GM23338 (cell line): ENCODE measurements around the gene CDH8. TPM values are rescaled to one million over a fixed set of nuclear protein-coding genes. Genes with fewer than 3 reads are reported as not detected.

Experiments used
- ATAC-seq: fragments of 200-7000 bp; cut with Tn5 transposase; 3 replicates; pipeline ENCODE4 v1.9.1; 2020
- DNase-seq: peaks from one replicate; pipeline ENCODE4 v3.0.0-alpha.2; 2015; ENCODE audit warnings: low spot score
- H2AFZ ChIP-seq: fragments of 200-600 bp; sonication (generic); 2 replicates; pipeline ENCODE4 v1.8.0; 2016; ENCODE audit warnings: antibody characterized with exemption, mild to moderate bottlenecking, moderate library complexity
- H3F3A ChIP-seq: fragments of 200-600 bp; sonication (generic); replicated peaks from 2 replicates; pipeline ENCODE4 v1.8.0; 2017; ENCODE audit warnings: antibody characterized with exemption, mixed run types, low read depth
- H3K27ac ChIP-seq: fragments of 200-600 bp; sonication (generic); 2 replicates; pipeline ENCODE4 v1.6.1; 2016; ENCODE audit warnings: low read depth
- H3K27me3 ChIP-seq: fragments of 200-600 bp; sonication (generic); 2 replicates; pipeline ENCODE4 v1.8.0; 2016; ENCODE audit warnings: mild to moderate bottlenecking, mixed run types, moderate library complexity; ENCODE audit not compliant: insufficient read depth
- H3K36me3 ChIP-seq: fragments of 200-600 bp; sonication (generic); 2 replicates; pipeline ENCODE4 v1.8.0; 2016; ENCODE audit warnings: mild to moderate bottlenecking; ENCODE audit not compliant: insufficient read depth
- H3K4me1 ChIP-seq: fragments of 200-600 bp; sonication (generic); 2 replicates; pipeline ENCODE4 v1.8.0; 2016; ENCODE audit warnings: mild to moderate bottlenecking, moderate library complexity; ENCODE audit not compliant: insufficient read depth
- H3K4me2 ChIP-seq: fragments of 200-600 bp; sonication (generic); 2 replicates; pipeline ENCODE4 v1.7.1; 2017; ENCODE audit warnings: mixed run types
- H3K4me3 ChIP-seq: fragments of 200-600 bp; sonication (generic); 2 replicates; pipeline ENCODE4 v1.6.1; 2016; ENCODE audit warnings: mixed run types
- H3K79me2 ChIP-seq: fragments of 200-600 bp; sonication (generic); replicated peaks from 2 replicates; pipeline ENCODE4 v1.8.0; 2017; ENCODE audit warnings: mild to moderate bottlenecking; ENCODE audit not compliant: insufficient read depth
- H3K9me2 ChIP-seq: fragments of 200-600 bp; sonication (generic); 2 replicates; pipeline ENCODE4 v1.8.0; 2017; ENCODE audit not compliant: insufficient read depth
- H4K20me1 ChIP-seq: fragments of 200-600 bp; sonication (generic); replicated peaks from 2 replicates; pipeline ENCODE4 v1.8.0; 2017; ENCODE audit warnings: mild to moderate bottlenecking; ENCODE audit not compliant: insufficient read depth
- H3K27ac Mint-ChIP-seq: 2 replicates; pipeline ENCODE4 v1.8.0; 2020; ENCODE audit warnings: inconsistent platforms, mild to moderate bottlenecking, moderate library complexity, mixed read lengths
- H3K27me3 Mint-ChIP-seq: 3 replicates; pipeline ENCODE4 v1.8.0; 2022; ENCODE audit warnings: low read depth, mild to moderate bottlenecking, moderate library complexity, mixed read lengths, inconsistent platforms; ENCODE audit not compliant: insufficient read depth, poor library complexity
- H3K36me3 Mint-ChIP-seq: 3 replicates; pipeline ENCODE4 v1.8.0; 2021; ENCODE audit warnings: low read depth, mild to moderate bottlenecking, inconsistent platforms, moderate library complexity, mixed read lengths
- H3K4me1 Mint-ChIP-seq: 3 replicates; pipeline ENCODE4 v1.8.0; 2020; ENCODE audit warnings: mild to moderate bottlenecking, inconsistent platforms, mixed read lengths
- H3K4me3 Mint-ChIP-seq: 3 replicates; pipeline ENCODE4 v1.8.0; 2021; ENCODE audit warnings: moderate library complexity, mild to moderate bottlenecking, inconsistent platforms, mixed read lengths
- H3K9me3 Mint-ChIP-seq: 3 replicates; pipeline ENCODE4 v1.8.0; 2020; ENCODE audit warnings: moderate library complexity, mild to moderate bottlenecking, inconsistent platforms, mixed read lengths
- CREB1 ChIP-seq: fragments of 250-450 bp; sonication (Bioruptor Pico); IDR thresholded peaks from 2 replicates; pipeline ENCODE4 v1.5.0; 2020; ENCODE audit warnings: low read depth, mild to moderate bottlenecking, moderate library complexity
- CTCF ChIP-seq, 2 experiments: fragments of 200-600 bp in 1 of 2; sonication (generic) in 1 of 2; conservative IDR thresholded peaks; 2 replicates each; pipeline versions ENCODE4 v1.5.1 to v1.6.1; 2016 to 2017; ENCODE audit warnings: antibody characterized with exemption in 2 of 2, low read depth in 2 of 2, mild to moderate bottlenecking in 2 of 2, moderate library complexity in 1 of 2
- ETS1 ChIP-seq: IDR thresholded peaks from 2 replicates; pipeline ENCODE4 v1.6.1; 2016; ENCODE audit warnings: antibody characterized with exemption
- EZH2 ChIP-seq: fragments of 200-600 bp; sonication (generic); IDR thresholded peaks from one replicate; pipeline ENCODE4 v1.8.0; 2017; ENCODE audit warnings: antibody characterized with exemption, mild to moderate bottlenecking, low read depth; ENCODE audit not compliant: unreplicated experiment
- EZH2phosphoT487 ChIP-seq: fragments of 200-600 bp; sonication (generic); IDR thresholded peaks from one replicate; pipeline ENCODE4 v1.8.1; 2018; ENCODE audit warnings: antibody characterized with exemption; ENCODE audit not compliant: unreplicated experiment
- JUNB ChIP-seq: IDR thresholded peaks from one replicate; pipeline ENCODE4 v1.6.1; 2016; ENCODE audit warnings: antibody characterized with exemption; ENCODE audit not compliant: unreplicated experiment
- NANOG ChIP-seq: IDR thresholded peaks from 2 replicates; pipeline ENCODE4 v1.6.1; 2016; ENCODE audit warnings: antibody characterized with exemption, borderline replicate concordance
- POLR2AphosphoS5 ChIP-seq: IDR thresholded peaks from 2 replicates; pipeline ENCODE4 v1.6.1; 2016; ENCODE audit warnings: antibody characterized with exemption, low read depth
- REST ChIP-seq: IDR thresholded peaks from one replicate; pipeline ENCODE4 v1.6.1; 2018; ENCODE audit warnings: antibody characterized with exemption; ENCODE audit not compliant: unreplicated experiment
- STAT1 ChIP-seq: IDR thresholded peaks from one replicate; pipeline ENCODE4 v1.6.1; 2016; ENCODE audit warnings: antibody characterized with exemption; ENCODE audit not compliant: unreplicated experiment
- ZNF114 ChIP-seq: fragments of 250-450 bp; sonication (Bioruptor Pico); IDR thresholded peaks from 2 replicates; pipeline ENCODE4 v1.5.0; 2020; ENCODE audit warnings: mild to moderate bottlenecking, moderate library complexity
- ZNF331 ChIP-seq: fragments of 250-450 bp; sonication (Bioruptor Pico); IDR thresholded peaks from 2 replicates; pipeline ENCODE4 v1.5.0; 2020; ENCODE audit warnings: low read depth, mild to moderate bottlenecking, moderate library complexity
- ZNF462 ChIP-seq: fragments of 250-450 bp; sonication (Bioruptor Pico); IDR thresholded peaks from 2 replicates; pipeline ENCODE4 v1.5.0; 2020; ENCODE audit warnings: mild to moderate bottlenecking, moderate library complexity
- polyA plus RNA-seq: library from polyadenylated mRNA; unstranded; fragments of >200 nt; fragmentation: Nextera tagmentation; extraction: Ambion mirVana; gene quantifications from 2 replicates; pipeline ENCODE4 v1.2.1, GENCODE V29; 2016
- total RNA-seq: library from RNA; depleted of rRNA; stranded (reverse); fragments of >200 nt; shearing (Covaris generic); gene quantifications from 2 replicates; pipeline ENCODE4 v1.2.3, GENCODE V29; 2014

Gene CDH8
- total and polyA plus RNA-seq, 2 experiments from 2014 or later, result 10.2 to 11.7 TPM

GRCh38 chr16:62021161-62021581 is 15.1 kb downstream of the CDH8 start:
- H3K79me2 ChIP-seq, result no peaks in the 10 kb centered on the region
- H3K27me3 Mint-ChIP-seq, result no peaks in the 10 kb centered on the region
- H3K27ac Mint-ChIP-seq, result no peak overlapping the region

More at GRCh38 chr16:62021161-62021581, 15.1 kb downstream of the CDH8 start:
- peaks cover 25% of the 10 kb centered on the region for H3K4me1 ChIP-seq
- Mint-ChIP-seq H3K9me3 (no peaks in the 10 kb centered on the region), H3K4me1 (peaks cover 44% of the 10 kb centered on the region), H3K36me3 (no peaks in the 10 kb centered on the region), H3K4me3 (no peak overlapping the region)
- H3K27me3 ChIP-seq, result no peaks in the 10 kb centered on the region
- no peaks in the 10 kb centered on the region for H3F3A ChIP-seq
- H3K27ac ChIP-seq, result no peak overlapping the region
- no peaks in the 10 kb centered on the region for H3K36me3 ChIP-seq
- DNase-seq (no peak), ATAC-seq (no peak)
- no peak overlapping the region for H3K4me3 ChIP-seq
- H3K4me2 ChIP-seq, result no peak overlapping the region
- H3K9me2 ChIP-seq, result no peaks in the 10 kb centered on the region
- no peak overlapping the region; the same call in 1 of the 2 replicates for H2AFZ ChIP-seq
- no peaks in the 10 kb centered on the region for H4K20me1 ChIP-seq
- TF ChIP-seq ZNF114 (CRISPR knock-in tag), result no peak
- TF ChIP-seq EZH2, result no peak
- no peak for TF ChIP-seq STAT1
- no peak for TF ChIP-seq CREB1
- TF ChIP-seq EZH2phosphoT487, result no peak
- TF ChIP-seq POLR2AphosphoS5, result no peak
- no peak for TF ChIP-seq CTCF (conservative IDR thresholded peaks at IDR 0.05; ENCODE audit: low read depth in 2 of 2)
- TF ChIP-seq REST, result no peak
- TF ChIP-seq ZNF331 (CRISPR knock-in tag), result no peak
- TF ChIP-seq ZNF462, result no peak
- TF ChIP-seq JUNB, result no peak
- no peak for TF ChIP-seq ETS1
- TF ChIP-seq NANOG, result no peak
